SK-N-SH (cell line): ENCODE results near the gene ZBTB7B. TPM values are rescaled to one million over a fixed set of nuclear protein-coding genes. Genes with fewer than 3 reads are reported as not detected.
"Not testable (repeated sequence)": the region's sequence is repeated elsewhere in the genome, so short reads cannot be mapped to it uniquely, and the experiment has no call there.

ENCODE experiments used
- CTCF ChIA-PET: fragments of 300-600, 350-600 bp; formaldehyde crosslinking; extraction: SDS; loops from one replicate; lab custom pipeline; 2021; lab: Yijun Ruan, JAX
- POLR2A ChIA-PET: fragments of 350-600 bp; sonication (Branson Sonifier 250); formaldehyde crosslinking; extraction: SDS; loops from one replicate; lab custom pipeline; 2020; ENCODE audit warnings: antibody characterized with exemption, inconsistent platforms; lab: Yijun Ruan, JAX
- DNase-seq: peaks from one replicate; pipeline ENCODE4 v3.0.0; 2012
- H2AFZ ChIP-seq: fragments of 200-600 bp; sonication (generic); 2 replicates; pipeline ENCODE4 v1.8.1; 2016; ENCODE audit warnings: antibody characterized with exemption, mild to moderate bottlenecking, low read depth
- H3F3A ChIP-seq: fragments of 200-600 bp; sonication (generic); replicated peaks from 2 replicates; pipeline ENCODE3; 2016; ENCODE audit warnings: antibody characterized with exemption, mild to moderate bottlenecking; ENCODE audit not compliant: insufficient read depth
- H3K27ac ChIP-seq, 2 experiments: fragments of 200-500 bp in 1 of 2; fragments of 200-600 bp in 1 of 2; sonication (Bioruptor generic) in 1 of 2; sonication (generic), shearing (Covaris generic) in 1 of 2; 2 replicates each; pipeline versions ENCODE4 v1.5.1 to v1.6.1; 2014 to 2016; ENCODE audit warnings: low read depth in 2 of 2, inconsistent platforms in 1 of 2, low read length in 1 of 2, mild to moderate bottlenecking in 1 of 2, mixed read lengths in 1 of 2
- H3K27me3 ChIP-seq: fragments of 200-600 bp; sonication (generic), shearing (Covaris generic); 2 replicates; pipeline ENCODE4 v1.6.1; 2016; ENCODE audit warnings: mixed run types; ENCODE audit not compliant: insufficient read depth
- H3K36me3 ChIP-seq, 2 experiments: fragments of 200-500 bp in 1 of 2; fragments of 200-600 bp in 1 of 2; sonication (Bioruptor generic) in 1 of 2; sonication (generic) in 1 of 2; replicated peaks in 1 of 2; 2 replicates each; pipeline versions ENCODE3 to v1.5.1; 2014 to 2016; ENCODE audit warnings: low read length in 1 of 2, mild to moderate bottlenecking in 1 of 2; ENCODE audit not compliant: insufficient read depth in 2 of 2, control insufficient read depth in 1 of 2
- H3K4me1 ChIP-seq, 2 experiments: fragments of 200-500 bp in 1 of 2; fragments of 200-600 bp in 1 of 2; sonication (Bioruptor generic) in 1 of 2; sonication (generic), shearing (Covaris generic) in 1 of 2; 2 replicates each; pipeline versions ENCODE4 v1.5.1 to v1.6.1; 2014 to 2016; ENCODE audit warnings: low read depth in 1 of 2, low read length in 1 of 2, mixed run types in 1 of 2; ENCODE audit not compliant: insufficient read depth in 2 of 2, control insufficient read depth in 1 of 2
- H3K4me2 ChIP-seq: fragments of 200-600 bp; sonication (generic), shearing (Covaris generic); 2 replicates; pipeline ENCODE4 v1.6.1; 2017; ENCODE audit warnings: mixed run types
- H3K4me3 ChIP-seq, 2 experiments: fragments of 200-500 bp in 1 of 2; fragments of 200-600 bp in 1 of 2; sonication (Bioruptor generic) in 1 of 2; sonication (generic), shearing (Covaris generic) in 1 of 2; 2 replicates each; pipeline versions ENCODE4 v1.5.1 to v1.8.1; 2014 to 2016; ENCODE audit warnings: low read depth in 2 of 2, inconsistent platforms in 1 of 2, low read length in 1 of 2, mild to moderate bottlenecking in 1 of 2, mixed read lengths in 1 of 2, moderate library complexity in 1 of 2
- H3K79me2 ChIP-seq: fragments of 200-600 bp; sonication (generic); 2 replicates; pipeline ENCODE4 v1.8.1; 2017; ENCODE audit warnings: mild to moderate bottlenecking; ENCODE audit not compliant: insufficient read depth
- H3K9ac ChIP-seq: fragments of 200-600 bp; sonication (generic); 2 replicates; pipeline ENCODE4 v1.6.1; 2017; ENCODE audit warnings: mixed run types
- H3K9me2 ChIP-seq: fragments of 200-600 bp; sonication (generic); 2 replicates; pipeline ENCODE4 v1.6.1; 2017; ENCODE audit warnings: mixed run types
- H3K9me3 ChIP-seq: fragments of 200-600 bp; sonication (generic); 2 replicates; pipeline ENCODE4 v1.6.1; 2017; ENCODE audit warnings: mixed run types, mild to moderate bottlenecking, moderate library complexity
- H4K20me1 ChIP-seq: fragments of 200-600 bp; sonication (generic); 2 replicates; pipeline ENCODE4 v1.6.1; 2017; ENCODE audit warnings: mild to moderate bottlenecking, mixed run types; ENCODE audit not compliant: insufficient read depth
- CTCF ChIP-seq: fragments of 200-600 bp; sonication (generic); IDR thresholded peaks from 2 replicates; pipeline ENCODE4 v1.6.1; 2017; ENCODE audit warnings: antibody characterized with exemption, mild to moderate bottlenecking, moderate library complexity
- ELF1 ChIP-seq: IDR thresholded peaks from 2 replicates; pipeline ENCODE4 v1.4.0; 2012
- EP300 ChIP-seq, 2 experiments: IDR thresholded peaks; 2 replicates each; pipeline versions ENCODE4 v1.4.0 to v1.6.1; 2012; ENCODE audit warnings: borderline replicate concordance in 1 of 2, low read depth in 1 of 2, low read length in 1 of 2
- FOXM1 ChIP-seq: IDR thresholded peaks from 2 replicates; pipeline ENCODE4 v1.4.0; 2012; ENCODE audit warnings: low read depth, mild to moderate bottlenecking
- JUND ChIP-seq: IDR thresholded peaks from 2 replicates; pipeline ENCODE4 v1.4.0; 2012
- NFIC ChIP-seq: IDR thresholded peaks from 2 replicates; pipeline ENCODE4 v1.4.0; 2012; ENCODE audit warnings: borderline replicate concordance
- NRF1 ChIP-seq: IDR thresholded peaks from 2 replicates; pipeline ENCODE4 v1.6.1; 2012; ENCODE audit warnings: low read depth, mild to moderate bottlenecking, low read length
- RAD21 ChIP-seq: IDR thresholded peaks from 2 replicates; pipeline ENCODE4 v1.6.1; 2012; ENCODE audit warnings: mild to moderate bottlenecking, low read length
- REST ChIP-seq: IDR thresholded peaks from 2 replicates; pipeline ENCODE4 v1.6.1; 2012; ENCODE audit warnings: mild to moderate bottlenecking, low read depth, low read length, moderate library complexity
- RFX5 ChIP-seq: IDR thresholded peaks from 2 replicates; pipeline ENCODE4 v1.6.1; 2012; ENCODE audit warnings: mild to moderate bottlenecking, improper control_type of control experiment, low read length
- SIN3A ChIP-seq: IDR thresholded peaks from 2 replicates; pipeline ENCODE4 v1.6.1; 2012; ENCODE audit warnings: low read depth, mild to moderate bottlenecking, low read length, moderate library complexity, borderline replicate concordance
- TAF1 ChIP-seq: IDR thresholded peaks from 2 replicates; pipeline ENCODE4 v1.6.1; 2012; ENCODE audit warnings: low read depth, mild to moderate bottlenecking, low read length, moderate library complexity, borderline replicate concordance
- TEAD4 ChIP-seq: IDR thresholded peaks from 2 replicates; pipeline ENCODE4 v1.4.0; 2012; ENCODE audit warnings: mild to moderate bottlenecking, borderline replicate concordance; ENCODE audit not compliant: insufficient read depth
- ZBTB33 ChIP-seq: IDR thresholded peaks from 2 replicates; pipeline ENCODE4 v1.4.0; 2012; ENCODE audit warnings: low read depth, borderline replicate concordance
- WGBS: methylation state at CpG from one replicate; pipeline ENCODE4 v1.1.6; 2017; ENCODE audit warnings: low lambda C conversion rate; 5-methylcytosine and 5-hydroxymethylcytosine counted together
- polyA plus RNA-seq, 3 experiments: library from polyadenylated mRNA; depleted of rRNA; stranded (reverse); fragments of >200 nt; gene quantifications; 2 replicates each; pipeline ENCODE4 v1.2.3, GENCODE V29; 2012

ZBTB7B gene
- polyA plus RNA-seq, 1 of the 3 experiments (the other 2 are of a cell fraction), result 15.7 TPM

GRCh38 chr1:154982897-154983648 lies 19.5 kb upstream of the ZBTB7B start, which contains the start of gene FLAD1 (continued):
- TF ChIP-seq ZBTB33 (peak; percentile 86), CTCF (no peak), FOXM1 (no peak), NRF1 (no peak), RFX5 (no peak; the same call in 1 of the 2 replicates), RAD21 (0 out of 2 replicates have a peak, but pooled peaks have one; percentile 1), NFIC (no peak), SIN3A (peak; percentile 90), TAF1 (peak; percentile 61; the same call in 1 of the 2 replicates), EP300 (IDR thresholded peaks at IDR 0.05; ENCODE audit: borderline replicate concordance in 1 of 2, low read depth in 1 of 2, low read length in 1 of 2) (no peak), ELF1 (peak; percentile 91), JUND (no peak)

GRCh38 chr1:154983776-154984466 lies 18.7 kb upstream of the ZBTB7B start:
- POLR2A ChIA-PET, result interaction anchor here (1.0 to 2.7 kb wide), 7 partner anchors 9 to 145 kb away, joined by 3 to 22 read pairs (median 5); partner anchors contain the start of genes LENEP, PYGO2 and SHC1
- no peaks in the 10 kb centered on the region for H3K27me3 ChIP-seq
- DNase-seq, result no peak
- TF ChIP-seq RAD21 (peak; percentile 16; the same call in 1 of the 2 replicates), ELF1 (no peak), SIN3A (no peak), REST (no peak), TEAD4 (no peak)
- TF ChIP-seq, all 33 proteins: peak for 1
- Histone ChIP-seq H3K9me3 (no peaks in the 10 kb centered on the region), H3K27ac (peak overlapping the region; percentile 40 to 78; a peak in 3 of 4 replicates), H4K20me1 (no peaks in the 10 kb centered on the region), H3K4me1 (peaks cover 4 to 24% of the 10 kb centered on the region in 2 experiments; a peak in 3 of 4 replicates), H3K4me3 (peak overlapping the region; percentile 72 to 82), H3K9me2 (no peaks in the 10 kb centered on the region), H3K4me2 (peak overlapping the region; percentile 95), H3F3A (peaks cover 13% of the 10 kb centered on the region), H3K36me3 (peaks cover 10 to 20% of the 10 kb centered on the region in 2 experiments), H3K9ac (peak overlapping the region; percentile 78), H2AFZ (peak overlapping the region; percentile 66; the same call in 1 of the 2 replicates), H3K79me2 (peaks cover 84% of the 10 kb centered on the region)
- WGBS, result 8% methylated on average over 16 of the region's 17 CpGs
- CTCF ChIA-PET, result interaction anchor here (1.3 to 37.5 kb wide), 8 partner anchors 10 to 67 kb away, joined by 3 to 640 read pairs (median 6); partner anchors contain the start of genes LENEP, PBXIP1, PYGO2 and ZBTB7B

GRCh38 chr1:154986736-154987135 lies 15.9 kb upstream of the ZBTB7B start:
- DNase-seq, H3K4me2 ChIP-seq, H2AFZ ChIP-seq, H4K20me1 ChIP-seq, H3F3A ChIP-seq, H3K27ac ChIP-seq, H3K27me3 ChIP-seq, H3K9me3 ChIP-seq, H3K9ac ChIP-seq, H3K4me3 ChIP-seq, H3K9me2 ChIP-seq, POLR2A ChIA-PET: not testable (repeated sequence)
- Histone ChIP-seq H3K36me3 (peaks cover 24 to 33% of the 10 kb centered on the region in 2 experiments), H3K79me2 (peaks cover 59% of the 10 kb centered on the region), H3K4me1 (peaks cover 4 to 26% of the 10 kb centered on the region in 2 experiments; a peak in 3 of 4 replicates)
- CTCF ChIA-PET, result interaction anchor here (1.2 to 37.5 kb wide), 2 partner anchors 12 to 30 kb away, joined by 3 to 640 read pairs; partner anchors contain the start of genes LENEP and ZBTB7B
- 89% methylated on average over 4 of the region's 4 CpGs for WGBS
